ENCODE data around the gene MRPL23. TPM values are rescaled to one million over a fixed set of nuclear protein-coding genes. Genes with fewer than 3 reads are reported as not detected.

MRPL23 gene
- total RNA-seq, 1 donor from 2014 or later: 93.6 TPM

DNA sequence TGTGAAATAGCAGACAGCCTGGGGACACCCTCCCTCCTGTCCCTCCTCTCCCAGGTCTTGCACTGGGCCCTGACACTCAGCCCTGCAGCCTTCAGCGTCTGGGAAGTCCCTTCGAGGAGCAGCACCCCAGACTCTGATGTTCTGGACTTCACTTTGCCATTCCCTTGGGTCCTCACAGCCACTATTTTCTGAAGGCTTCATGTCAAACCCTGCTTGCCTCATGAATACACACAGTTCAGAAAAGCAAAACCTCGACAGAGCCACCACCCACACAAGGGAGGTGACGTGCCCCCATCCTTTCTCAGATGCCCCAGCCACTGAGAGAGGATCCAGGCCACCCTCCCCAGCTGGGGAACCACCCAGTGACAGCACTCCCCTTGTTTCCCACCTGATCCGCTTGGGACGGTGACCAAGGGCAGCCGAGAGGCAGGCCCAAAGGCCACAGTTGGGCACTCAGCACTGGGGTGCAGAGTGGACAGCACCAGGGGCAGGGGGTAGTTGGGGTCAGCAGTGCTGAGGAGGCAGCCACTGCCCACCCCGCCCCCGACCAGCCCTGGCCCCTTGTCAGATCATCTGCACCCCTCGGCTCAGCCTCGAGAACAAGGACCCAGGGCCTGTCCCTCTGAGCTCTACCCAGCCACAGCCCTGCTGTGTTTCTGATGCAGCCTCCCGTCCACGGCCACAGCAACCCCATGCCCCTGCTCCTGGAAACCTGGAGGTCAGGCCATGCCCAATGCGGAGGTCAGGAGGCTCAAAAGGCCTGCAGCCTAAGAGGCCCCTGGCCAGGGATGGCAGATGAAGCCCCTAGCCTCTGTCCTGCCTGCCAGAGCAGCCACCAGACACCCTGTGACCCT, 30.8 kb upstream of the MRPL23 start:
- TF ChIP-seq CTCF (IDR thresholded peaks at IDR 0.05; ENCODE audit: borderline replicate concordance): no peak
- peaks cover 61% of the 10 kb centered on the region for H3K4me1 ChIP-seq
- no peak for DNase-seq
- intact Hi-C loops (cut with micrococcal nuclease): loop anchor here (1.0 kb wide), 1 partner anchor 23 kb away; no protein-coding TSS in a partner anchor
- H3K27ac ChIP-seq (replicated peaks): peak overlapping the region; percentile 92
- H3K27me3 ChIP-seq (ENCODE audit: low read depth): no peaks in the 10 kb centered on the region
- peak overlapping the region; percentile 57 for H3K4me3 ChIP-seq
- H3K9me3 ChIP-seq (replicated peaks): no peaks in the 10 kb centered on the region
- H3K36me3 ChIP-seq: no peaks in the 10 kb centered on the region

DNA sequence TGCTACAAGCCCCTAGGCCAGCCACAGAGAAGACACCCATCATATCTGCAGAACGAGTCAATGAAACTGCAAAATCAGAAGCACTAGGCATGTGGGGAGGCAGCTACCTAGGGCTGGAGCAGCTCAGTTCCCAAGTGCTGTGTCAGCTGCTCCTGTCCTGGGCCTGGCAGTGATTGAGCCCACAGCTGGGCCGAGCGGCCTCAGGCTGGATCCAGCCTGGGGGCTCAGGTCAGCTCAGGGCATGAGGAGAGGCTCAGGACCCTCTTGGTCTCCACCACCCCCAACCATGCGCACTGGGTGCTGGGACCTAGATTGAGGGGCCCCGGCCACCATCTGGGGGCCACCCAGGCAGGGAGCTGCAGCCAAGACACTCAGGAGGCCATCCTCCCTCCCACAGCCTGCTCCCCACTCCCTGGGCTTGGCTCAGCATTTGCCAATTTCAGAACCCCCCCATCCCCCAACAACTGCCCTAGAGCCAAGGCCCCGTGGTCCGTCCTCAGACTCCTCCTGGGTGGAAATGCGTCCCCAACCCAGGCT, 30.1 kb upstream of the MRPL23 start:
- Histone ChIP-seq H3K27ac (replicated peaks) (peak overlapping the region; percentile 92), H3K4me1 (peaks cover 68% of the 10 kb centered on the region)
- DNase-seq: no peak

DNA sequence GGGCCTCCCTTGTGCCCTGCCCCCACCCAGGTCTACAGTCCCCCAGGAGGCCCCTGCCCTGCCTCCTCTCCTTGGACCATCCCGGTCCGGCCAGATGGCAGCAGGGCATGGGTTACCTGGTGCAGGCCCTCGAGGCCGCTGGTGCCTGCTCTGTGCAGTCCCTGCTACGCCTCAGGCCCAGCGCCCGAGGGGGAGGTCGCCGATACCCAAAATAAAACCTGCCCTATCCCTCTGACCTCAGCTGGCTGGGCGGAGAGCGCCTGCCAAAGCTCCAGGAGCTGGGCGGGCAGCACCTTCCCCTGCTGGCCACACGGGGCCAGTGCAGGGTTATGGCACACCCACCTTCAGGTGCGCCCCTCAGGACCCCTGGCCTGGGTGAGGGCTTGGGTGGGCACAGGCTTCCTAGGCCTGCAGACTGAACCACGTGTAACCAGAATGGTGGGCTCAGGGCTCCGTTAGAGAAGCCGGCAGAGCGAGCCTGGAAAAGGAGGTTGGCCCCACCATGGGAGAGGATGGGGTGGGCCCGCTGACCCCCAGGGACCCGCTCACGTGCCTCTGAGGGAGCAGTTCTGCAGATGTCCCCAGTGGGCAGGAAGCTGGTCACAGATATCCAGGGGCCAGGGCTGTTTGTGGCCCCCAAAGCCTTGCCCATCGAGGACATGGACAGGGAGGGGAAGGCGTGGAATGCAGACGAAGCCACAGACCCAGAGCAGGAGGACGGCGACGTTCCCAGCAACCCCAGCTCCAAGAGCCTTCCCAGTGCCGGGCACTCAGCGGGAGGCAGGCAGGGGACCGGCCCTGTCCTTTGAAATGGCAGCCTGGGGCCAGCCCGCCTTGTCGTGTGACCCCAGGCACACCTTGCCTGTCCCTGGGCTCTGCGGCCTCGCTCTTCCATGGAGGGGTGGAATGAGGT, 29.4 kb upstream of the MRPL23 start:
- H3K36me3 ChIP-seq: no peaks in the 10 kb centered on the region
- peak overlapping the region; percentile 57 for H3K4me3 ChIP-seq
- peak overlapping the region; percentile 92 for H3K27ac ChIP-seq (replicated peaks)
- no peaks in the 10 kb centered on the region for H3K27me3 ChIP-seq (ENCODE audit: low read depth)
- H3K4me1 ChIP-seq: peaks cover 68% of the 10 kb centered on the region
- H3K9me3 ChIP-seq (replicated peaks): no peaks in the 10 kb centered on the region
- DNase-seq: no peak
- intact Hi-C loops (cut with micrococcal nuclease): no loop called here
- TF ChIP-seq CTCF (IDR thresholded peaks at IDR 0.05; ENCODE audit: borderline replicate concordance): peak; percentile 81

More for the DNA sequence above, 30.1 kb upstream of the MRPL23 start:
- Histone ChIP-seq H3K27me3 (ENCODE audit: low read depth) (no peaks in the 10 kb centered on the region), H3K36me3 (no peaks in the 10 kb centered on the region), H3K9me3 (replicated peaks) (no peaks in the 10 kb centered on the region), H3K4me3 (peak overlapping the region; percentile 57)
- intact Hi-C loops (cut with micrococcal nuclease): loop anchor here (1.0 kb wide), 1 partner anchor 24 kb away; no protein-coding TSS in a partner anchor
- TF ChIP-seq CTCF (IDR thresholded peaks at IDR 0.05; ENCODE audit: borderline replicate concordance): no peak

DNA sequence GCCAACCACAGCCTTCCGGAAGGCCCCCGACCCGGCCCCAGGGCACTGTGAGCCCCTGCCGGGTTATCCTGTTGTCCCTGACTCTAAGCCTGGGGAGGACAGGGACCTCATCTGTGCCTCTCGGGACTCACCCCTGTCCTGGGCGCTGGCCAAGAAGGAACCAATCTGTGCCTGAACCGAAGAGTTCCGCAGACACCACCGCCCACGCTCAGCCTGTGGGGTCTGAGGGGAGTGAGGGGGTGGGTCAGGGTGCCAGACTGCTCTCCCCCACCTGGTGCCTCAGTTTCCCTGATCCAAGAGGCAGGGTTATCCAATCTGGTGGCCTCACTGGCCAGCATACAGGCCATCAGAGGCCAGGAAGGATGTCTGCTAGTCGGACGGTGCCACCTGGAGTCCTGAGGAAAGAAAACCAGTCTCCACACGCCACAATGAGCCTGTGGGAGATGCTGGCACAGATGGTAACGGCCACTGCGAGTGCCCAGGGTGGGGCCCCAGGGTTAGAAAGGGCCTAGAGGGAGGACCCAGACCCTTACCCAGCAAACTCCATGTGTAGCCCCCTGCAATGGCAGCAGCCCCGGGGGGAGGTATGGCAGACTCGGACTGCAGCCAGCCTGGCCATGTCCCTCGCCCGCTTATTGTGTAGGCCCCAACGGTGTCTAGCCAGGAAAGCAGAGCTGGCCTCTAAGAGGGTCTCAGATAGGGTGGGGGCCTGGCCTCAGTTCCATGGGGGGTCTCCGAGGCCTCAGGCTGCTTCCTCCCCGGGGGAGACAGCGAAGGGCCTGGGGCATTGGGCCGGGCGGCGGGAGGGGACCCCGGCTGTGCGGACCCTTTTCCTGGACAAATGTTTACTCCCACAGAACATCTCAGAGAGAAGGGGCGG, 28.5 kb upstream of the MRPL23 start:
- peaks cover 76% of the 10 kb centered on the region for H3K4me1 ChIP-seq
- no peaks in the 10 kb centered on the region for H3K36me3 ChIP-seq
- no peak for TF ChIP-seq CTCF (IDR thresholded peaks at IDR 0.05; ENCODE audit: borderline replicate concordance)
- no peaks in the 10 kb centered on the region for H3K9me3 ChIP-seq (replicated peaks)
- H3K27me3 ChIP-seq (ENCODE audit: low read depth): no peaks in the 10 kb centered on the region
- H3K27ac ChIP-seq (replicated peaks): peak overlapping the region; percentile 92
- intact Hi-C loops (cut with micrococcal nuclease): no loop called here
- no peak for DNase-seq
- peak overlapping the region; percentile 59 for H3K4me3 ChIP-seq

Data from left ventricle myocardium inferior (tissue), 1 donor.